Endothelial cell of umbilical vein (primary cell): ENCODE data around the gene S100P. TPM values are rescaled to one million over a fixed set of nuclear protein-coding genes. Genes with fewer than 3 reads are reported as not detected.

ENCODE experiments used
- BruUV-seq: library from RNA; stranded (reverse); fragments of 400-500 nt; replicated peaks from 2 replicates; lab custom pipeline; 2021; lab: Mats Ljungman, UMichigan
- CTCF ChIA-PET: fragments of 300-600, 350-600 bp; sonication (Branson Sonifier 250); formaldehyde crosslinking; loops from one replicate; lab custom pipeline; 2021; ENCODE audit warnings: antibody characterized with exemption, inconsistent platforms; lab: Charles Lee
- POLR2A ChIA-PET: fragments of 300-600, 350-600 bp; sonication (Branson Sonifier 250); formaldehyde crosslinking; loops from one replicate; lab custom pipeline; 2021; ENCODE audit warnings: antibody characterized with exemption, inconsistent platforms; lab: Charles Lee
- DNase-seq: peaks from one replicate; pipeline ENCODE4 v3.0.0-alpha.2; 2011; ENCODE audit warnings: low read depth, low spot score
- FAIRE-seq: peaks from 2 replicates; lab custom pipeline; 2011; peaks lifted over from hg19 to GRCh38; lab: Jason Lieb, UNC
- H2AFZ ChIP-seq: 2 replicates; pipeline ENCODE4 v1.6.0; 2012; ENCODE audit warnings: low read depth, low read length, control low read depth, inconsistent platforms
- H3K27ac ChIP-seq: 2 replicates; pipeline ENCODE4 v1.5.1; 2011; ENCODE audit warnings: low read depth, mild to moderate bottlenecking, control low read depth, low read length, moderate library complexity; ENCODE audit not compliant: insufficient read depth
- H3K27me3 ChIP-seq, 2 experiments: 2 replicates each; pipeline versions ENCODE4 v1.6.0 to v1.6.1; 2011; ENCODE audit warnings: low read length in 2 of 2, mixed read lengths in 1 of 2; ENCODE audit not compliant: control insufficient read depth in 2 of 2, insufficient read depth in 2 of 2
- H3K36me3 ChIP-seq, 2 experiments: 2 replicates in 1 of 2; 3 replicates in 1 of 2; pipeline ENCODE4 v1.5.1; 2011; ENCODE audit warnings: low read length in 2 of 2, mild to moderate bottlenecking in 1 of 2, moderate library complexity in 1 of 2; ENCODE audit not compliant: control insufficient read depth in 2 of 2, insufficient read depth in 2 of 2; ENCODE audit errors: extremely low read depth in 1 of 2
- H3K4me1 ChIP-seq: 3 replicates; pipeline ENCODE4 v1.5.1; 2011; ENCODE audit warnings: mild to moderate bottlenecking, low read length; ENCODE audit not compliant: control insufficient read depth, insufficient read depth; ENCODE audit errors: extremely low read depth
- H3K4me2 ChIP-seq: 2 replicates; pipeline ENCODE4 v1.6.1; 2011; ENCODE audit warnings: low read length, control low read depth, mixed read lengths; ENCODE audit not compliant: insufficient read depth
- H3K4me3 ChIP-seq, 3 experiments: fragments of 200-600 bp in 1 of 3; sonication (generic), shearing (Covaris generic) in 1 of 3; replicated peaks in 1 of 3; 2 replicates each; pipeline ENCODE4 v1.5.1; 2011 to 2016; ENCODE audit warnings: control low read depth in 3 of 3, low read length in 3 of 3, mild to moderate bottlenecking in 2 of 3, inconsistent platforms in 1 of 3, low read depth in 1 of 3, moderate library complexity in 1 of 3; ENCODE audit not compliant: insufficient read depth in 1 of 3
- H3K79me2 ChIP-seq: 2 replicates; pipeline ENCODE4 v1.6.0; 2012; ENCODE audit warnings: low read length, inconsistent platforms; ENCODE audit not compliant: control insufficient read depth, insufficient read depth
- H3K9ac ChIP-seq: replicated peaks from 2 replicates; pipeline ENCODE3; 2011; ENCODE audit warnings: low read length, control low read depth; ENCODE audit not compliant: insufficient read depth; ENCODE audit errors: extremely low read depth
- H3K9me1 ChIP-seq: replicated peaks from 3 replicates; pipeline ENCODE4 v1.6.0; 2011; ENCODE audit warnings: mild to moderate bottlenecking, low read length; ENCODE audit not compliant: control insufficient read depth, insufficient read depth; ENCODE audit errors: extremely low read depth
- H3K9me3 ChIP-seq: replicated peaks from 2 replicates; pipeline ENCODE4 v1.5.1; 2012; ENCODE audit warnings: low read length, inconsistent platforms; ENCODE audit not compliant: control insufficient read depth, insufficient read depth
- H4K20me1 ChIP-seq: replicated peaks from 2 replicates; pipeline ENCODE3; 2011; ENCODE audit warnings: mild to moderate bottlenecking, low read length; ENCODE audit not compliant: control insufficient read depth, insufficient read depth; ENCODE audit errors: extremely low read depth
- CTCF ChIP-seq, 2 donors: IDR thresholded peaks; 1 replicate in 1 of 2; 2 replicates in 1 of 2; pipeline ENCODE4 v1.5.1; 2011; ENCODE audit warnings: low read length in 2 of 2, mild to moderate bottlenecking in 2 of 2, moderate library complexity in 2 of 2, control low read depth in 1 of 2, inconsistent platforms in 1 of 2, low read depth in 1 of 2; ENCODE audit not compliant: insufficient read depth in 1 of 2; ENCODE audit errors: extremely low read depth in 1 of 2
- FOS ChIP-seq: IDR thresholded peaks from 2 replicates; pipeline ENCODE4 v1.6.1; 2011; ENCODE audit warnings: mild to moderate bottlenecking, low read length, moderate library complexity, borderline replicate concordance; ENCODE audit not compliant: insufficient read depth
- GATA2 ChIP-seq: IDR thresholded peaks from 2 replicates; pipeline ENCODE4 v1.7.0; 2011; ENCODE audit warnings: low read depth, mild to moderate bottlenecking, moderate library complexity, mixed read lengths, low read length; ENCODE audit not compliant: insufficient read length, insufficient read depth
- JUN ChIP-seq: IDR thresholded peaks from 2 replicates; pipeline ENCODE4 v1.6.1; 2011; ENCODE audit warnings: borderline replicate concordance, low read depth; ENCODE audit not compliant: insufficient read length, insufficient read depth
- MAX ChIP-seq: IDR thresholded peaks from 2 replicates; pipeline ENCODE4 v1.6.1; 2011; ENCODE audit not compliant: insufficient read depth, insufficient read length
- MYC ChIP-seq: IDR thresholded peaks from one replicate; pipeline ENCODE4 v1.6.1; 2011; ENCODE audit warnings: mild to moderate bottlenecking, low read depth, low read length
- POLR2AphosphoS5 ChIP-seq: IDR thresholded peaks from 2 replicates; pipeline ENCODE4 v1.6.1; 2012; ENCODE audit warnings: low read depth, mild to moderate bottlenecking, control low read depth, low read length, moderate library complexity; ENCODE audit not compliant: insufficient read depth
- dilution Hi-C: fragments of 300-500 bp; cut with MboI; formaldehyde crosslinking; loops from one replicate; pipeline ENCODE4 v1.15.0; 2019; ENCODE audit warnings: low sequenced_read_pairs; ENCODE audit not compliant: extremely low pct_ligation_motif_present
- intact Hi-C: fragments of 100-400 bp; cut with micrococcal nuclease; formaldehyde crosslinking; loops from one replicate; pipeline ENCODE4 v1.10.0; 2022
- polyA plus RNA-seq, 4 experiments: library from polyadenylated mRNA; depleted of rRNA in 3 of 4; stranded (reverse) in 3 of 4; unstranded in 1 of 4; fragments of >200 nt; gene quantifications; 2 replicates each; pipeline versions ENCODE4 v1.2.1 to v1.2.3, GENCODE V29; 2011 to 2012; ENCODE audit warnings: missing spikeins in 1 of 4
- total RNA-seq: library from RNA; stranded (reverse); gene quantifications from 2 replicates; pipeline ENCODE4 v1.2.3, GENCODE V29; 2021

S100P gene
- total and polyA plus RNA-seq, 2 donors (not counting 3 experiments of a cell fraction or from before 2014, with no cell fraction given) = not detected

GRCh38 chr4:6660430-6660829 lies 33.2 kb upstream of the S100P start:
- intact Hi-C loops (no loop called here), dilution Hi-C loops (no loop called here)
- no peak for FAIRE-seq
- no peak overlapping the region for H3K4me2 ChIP-seq
- no peak overlapping the region for H2AFZ ChIP-seq
- peaks cover 27 to 48% of the 10 kb centered on the region in 2 experiments for H3K27me3 ChIP-seq
- H3K4me3 ChIP-seq = no peak overlapping the region
- H3K79me2 ChIP-seq = no peaks in the 10 kb centered on the region
- TF ChIP-seq MAX = no peak
- no peak for TF ChIP-seq GATA2
- no peak for TF ChIP-seq MYC
- no peak for TF ChIP-seq JUN
- no peak for TF ChIP-seq CTCF (IDR thresholded peaks at IDR 0.05; ENCODE audit: extremely low read depth in 1 of 2, insufficient read depth in 1 of 2, low read depth in 1 of 2, low read length in 2 of 2)
- TF ChIP-seq FOS = no peak
- TF ChIP-seq POLR2AphosphoS5 = no peak
- H4K20me1 ChIP-seq = no peaks in the 10 kb centered on the region
- H3K9me1 ChIP-seq = no peaks in the 10 kb centered on the region
- H3K9me3 ChIP-seq = no peaks in the 10 kb centered on the region
- H3K4me1 ChIP-seq = peaks cover 2% of the 10 kb centered on the region
- DNase-seq = no peak
- H3K9ac ChIP-seq = no peak overlapping the region
- ChIA-PET CTCF (interaction anchor here (1.0 kb wide), 1 partner anchor 15 kb away, joined by 3 read pairs; no protein-coding TSS in a partner anchor), POLR2A (no interaction called here)
- H3K27ac ChIP-seq = no peak overlapping the region
- no peaks in the 10 kb centered on the region for H3K36me3 ChIP-seq
- no TSS peak for BruUV-seq
